ENCODE measurements around the gene BRICD5. TPM values are rescaled to one million over a fixed set of nuclear protein-coding genes. Genes with fewer than 3 reads are reported as not detected.
"Not testable (repeated sequence)": the region's sequence is repeated elsewhere in the genome, so short reads cannot be mapped to it uniquely, and the experiment has no call there.

BRICD5 gene
- total RNA-seq, 1 donor from 2014 or later, result 7.2 TPM

DNA sequence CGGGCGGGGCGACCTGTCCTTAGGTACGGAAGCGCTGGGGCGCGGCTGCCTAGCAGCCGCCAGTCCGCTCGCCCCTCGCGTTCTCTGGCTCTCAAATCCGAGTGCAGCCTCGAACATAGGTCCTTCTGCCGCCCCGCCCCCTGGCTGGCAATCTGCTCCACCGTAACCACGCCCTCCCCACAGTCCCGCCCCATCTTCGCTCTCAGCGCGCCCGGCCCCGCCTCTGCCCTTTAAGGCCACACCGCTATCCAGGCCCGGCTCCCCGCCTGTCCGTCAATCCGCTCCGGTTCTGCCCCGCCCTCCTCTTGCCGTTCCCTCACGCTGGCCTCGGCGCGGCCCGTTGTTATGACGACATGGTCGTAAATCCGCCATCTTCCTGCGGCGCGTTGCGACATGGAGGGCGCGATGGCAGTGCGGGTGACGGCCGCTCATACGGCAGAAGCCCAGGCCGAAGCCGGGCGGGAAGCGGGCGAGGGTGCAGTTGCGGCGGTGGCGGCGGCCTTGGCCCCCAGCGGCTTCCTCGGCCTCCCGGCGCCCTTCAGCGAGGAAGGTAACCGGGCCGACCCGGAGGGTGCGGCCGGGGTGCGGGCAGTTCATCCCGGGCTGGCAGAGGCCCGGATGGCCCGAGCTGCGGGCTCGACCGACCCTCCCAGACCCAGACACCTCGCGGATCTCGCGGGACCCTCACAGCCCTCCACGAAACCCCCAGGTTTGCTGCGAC is 12.7 kb upstream of the BRICD5 start, which contains the start of gene E4F1:
Gene E4F1, plus strand, starts transcription at position 371 of the 721 bp plus-strand sequence. Its CDS starts 23 bp downstream, at position 394.
- DNase-seq (ENCODE audit: low read depth), result peak; percentile 100

DNA sequence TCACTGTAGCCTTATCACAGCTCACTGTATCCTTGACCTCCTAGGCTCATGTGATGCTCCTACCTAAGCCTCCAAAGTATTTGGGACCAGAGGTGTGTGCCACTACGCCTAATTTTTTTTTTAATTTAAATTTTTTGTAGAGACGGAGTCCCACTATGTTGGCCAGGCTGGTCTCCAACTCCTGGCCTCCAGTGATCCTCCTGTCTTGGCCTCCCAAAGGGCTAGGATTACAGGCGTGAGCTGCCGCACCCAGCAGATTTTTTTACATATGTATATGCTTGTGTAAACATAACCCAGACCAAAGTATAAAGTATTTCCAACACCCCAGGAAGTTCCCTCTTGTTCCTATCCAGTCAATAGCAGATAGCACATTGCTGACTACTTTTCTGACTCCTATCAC is 5.7 kb upstream of the BRICD5 start:
- DNase-seq (ENCODE audit: low read depth), result no peak

DNA sequence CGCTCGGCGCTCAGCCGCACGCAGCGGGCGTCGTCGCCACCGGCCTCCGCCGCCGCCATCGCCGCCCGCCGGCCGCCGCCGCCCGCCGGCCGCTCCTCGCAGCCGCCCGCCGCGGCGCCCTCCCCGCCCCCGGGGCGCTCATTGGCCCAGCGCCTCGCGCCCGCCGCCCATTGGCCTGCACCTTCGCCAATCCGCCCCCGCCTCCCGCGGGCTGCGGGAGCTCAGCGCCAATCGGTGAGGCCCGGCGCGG is 4.0 kb upstream of the BRICD5 start, which contains the start of gene PGP:
Gene PGP, minus strand, starts transcription at position 122 of the 250 bp plus-strand sequence. Its CDS starts 63 bp downstream, at position 59.
- DNase-seq (ENCODE audit: low read depth), result no peak

DNA sequence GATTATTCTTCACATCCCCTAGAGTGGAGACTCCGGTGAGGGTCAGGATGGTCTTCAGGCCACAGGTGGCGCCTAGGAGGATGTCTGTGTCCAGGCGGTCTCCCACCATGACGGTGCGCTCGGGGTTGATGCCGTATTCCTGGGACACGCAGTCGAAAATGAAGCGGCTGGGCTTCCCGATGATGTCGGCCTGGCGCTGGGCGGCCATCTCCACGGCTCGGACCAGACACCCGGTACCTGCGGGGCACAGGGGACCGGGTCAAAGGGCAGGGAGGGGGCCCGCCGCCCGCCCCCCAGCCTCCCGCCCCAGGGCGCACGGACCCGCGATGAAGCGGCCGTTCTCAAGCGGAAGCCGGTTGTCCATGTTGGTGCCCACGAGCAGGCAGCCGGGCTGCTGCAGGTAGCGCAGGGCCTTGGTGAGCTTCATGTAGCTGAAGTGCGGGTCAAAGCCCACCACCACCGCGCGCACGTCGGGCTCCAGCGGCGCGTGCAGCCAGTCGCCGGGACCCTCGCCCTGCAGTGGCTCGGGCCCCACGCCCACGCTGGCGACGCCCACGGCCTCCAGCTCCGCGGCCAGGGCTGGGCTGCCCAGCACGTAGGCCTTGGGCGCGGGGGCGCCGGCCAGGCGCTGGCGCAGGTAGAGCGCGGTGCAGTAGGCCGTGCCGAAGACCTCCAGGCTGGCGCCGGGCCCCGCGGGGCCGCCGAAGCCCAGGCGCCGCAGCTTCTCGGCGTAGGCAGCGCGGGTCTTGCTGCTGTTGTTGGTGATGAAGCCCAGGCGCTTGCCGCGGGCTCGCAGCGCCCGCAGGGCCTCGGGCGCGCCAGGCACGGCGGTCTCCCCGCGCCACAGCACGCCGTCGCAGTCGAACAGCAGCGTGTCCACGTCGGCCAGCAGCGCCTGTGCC is 3.4 kb upstream of the BRICD5 start:
- no peak for DNase-seq (ENCODE audit: low read depth)

DNA sequence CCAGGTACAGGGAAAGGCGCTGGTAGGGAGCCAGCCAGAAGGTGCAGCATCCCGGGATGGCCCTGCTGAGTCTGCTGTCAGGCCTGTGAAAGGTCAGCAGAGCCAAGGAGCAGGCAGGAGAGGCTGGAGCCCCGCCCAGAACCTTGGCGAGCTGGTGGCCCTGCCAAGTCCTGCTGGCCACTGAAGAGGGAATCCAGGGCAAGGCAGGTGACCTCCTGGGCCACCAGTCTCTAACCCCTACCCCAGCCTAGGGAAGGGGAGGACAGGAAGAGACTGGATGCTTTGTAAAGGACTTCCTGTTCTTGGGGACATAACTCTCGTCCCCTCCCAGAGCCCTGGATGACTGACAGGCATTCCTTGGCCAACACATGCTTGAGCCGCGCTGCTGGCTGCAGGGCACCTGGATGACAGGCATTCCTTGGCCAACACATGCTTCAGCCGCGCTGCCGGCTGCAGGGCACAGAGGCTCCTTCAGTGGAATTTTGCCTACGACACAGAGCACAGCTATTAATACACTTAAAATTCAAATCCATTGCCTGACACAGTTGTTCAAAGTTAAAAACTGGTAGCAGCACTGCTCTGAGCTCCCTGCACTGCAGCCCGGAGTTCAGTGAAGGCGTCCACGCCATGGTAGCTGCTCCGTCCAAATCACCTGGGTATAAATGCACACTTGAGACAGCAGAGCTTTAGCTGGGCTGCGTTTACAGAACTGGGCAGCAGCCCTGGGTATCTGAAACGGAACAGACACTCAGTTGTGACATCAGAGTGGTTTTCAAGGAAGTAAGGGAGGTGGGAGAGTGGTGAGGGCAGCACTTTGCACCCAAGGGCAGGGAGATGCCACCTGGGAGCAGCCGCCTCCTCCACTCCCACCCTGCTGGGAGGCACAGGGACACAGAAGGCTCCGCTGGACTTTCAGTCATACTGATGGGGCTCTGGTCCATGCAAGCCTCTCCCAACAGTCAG is 2.0 kb upstream of the BRICD5 start:
- DNase-seq (ENCODE audit: low read depth), result peak; percentile 85

DNA sequence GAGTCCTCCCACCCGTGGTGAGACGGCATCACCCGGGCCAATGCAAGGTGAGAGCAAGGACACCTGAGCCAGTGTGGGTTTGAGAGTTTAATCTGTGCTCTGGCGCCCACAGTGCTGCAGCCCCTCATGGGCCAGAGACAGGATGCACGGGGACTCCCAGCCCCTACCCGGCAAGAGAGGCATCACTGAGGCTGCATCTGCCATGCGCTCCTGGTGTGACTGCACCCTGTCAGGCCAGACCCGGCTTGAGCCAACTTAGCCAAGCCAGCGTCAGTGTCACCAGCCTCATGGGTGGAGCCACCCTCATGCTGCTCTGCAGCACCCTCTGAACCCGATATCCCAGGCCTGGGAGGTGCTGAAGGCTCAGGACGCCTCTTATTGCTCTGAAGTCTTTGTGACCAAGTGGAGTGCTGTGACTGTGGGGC is 1.3 kb upstream of the BRICD5 start:
- DNase-seq (ENCODE audit: low read depth), result no peak

DNA sequence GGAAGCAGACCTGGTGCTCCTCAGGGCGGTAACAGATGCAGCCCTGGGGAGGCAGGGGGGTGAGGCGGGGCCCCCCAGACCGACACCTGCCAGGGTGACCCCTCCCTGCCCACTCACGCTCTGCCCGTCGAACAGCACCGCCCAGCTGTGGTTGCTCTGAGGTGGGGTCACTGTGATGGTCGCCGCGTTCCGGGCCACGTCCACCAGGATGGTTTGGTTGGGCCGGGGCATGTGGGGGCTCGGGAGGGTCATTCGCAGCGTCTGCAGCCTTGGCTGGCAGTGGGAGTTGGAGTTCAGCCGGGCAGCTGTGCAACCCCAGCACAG is 692 bp downstream of the BRICD5 start:
- DNase-seq (ENCODE audit: low read depth), result no peak

DNA sequence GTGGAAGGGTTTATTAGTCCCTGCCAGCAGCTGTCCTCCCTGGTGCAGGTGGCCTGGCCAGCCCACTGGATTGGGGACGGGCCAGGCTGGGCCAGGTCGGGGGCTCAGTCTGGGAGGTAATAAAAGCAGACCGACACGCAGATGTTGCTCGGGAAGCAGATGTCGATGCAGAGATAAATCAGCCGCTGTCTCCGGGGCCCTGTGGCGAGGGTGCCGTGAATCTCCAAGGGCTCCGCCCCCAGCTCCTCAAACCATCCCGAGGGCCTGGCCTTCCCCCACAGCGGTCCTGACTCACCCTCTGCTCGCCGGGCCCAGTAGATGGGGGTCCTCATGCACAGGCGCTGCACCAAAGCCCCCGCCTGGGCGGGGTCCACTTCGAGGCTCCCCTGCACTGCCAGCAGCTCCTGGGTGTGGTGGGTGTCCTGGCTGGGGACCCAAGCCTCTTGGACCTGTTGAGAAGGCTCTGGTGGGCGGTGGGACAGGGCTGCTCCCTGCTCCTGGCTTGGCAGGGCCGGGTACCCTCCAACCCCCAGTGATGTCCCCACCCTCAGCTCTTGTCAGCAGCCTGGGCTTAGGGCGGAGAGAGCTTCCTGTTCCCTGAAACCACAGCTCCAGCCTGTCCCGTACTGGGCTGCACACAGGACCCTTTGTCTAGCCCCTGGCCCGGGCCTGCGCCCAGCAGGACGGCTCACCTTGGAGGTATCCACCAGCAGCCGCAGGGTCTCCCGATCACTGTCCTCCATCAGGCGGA is 1.2 kb downstream of the BRICD5 start:
- DNase-seq (ENCODE audit: low read depth), result no peak

DNA sequence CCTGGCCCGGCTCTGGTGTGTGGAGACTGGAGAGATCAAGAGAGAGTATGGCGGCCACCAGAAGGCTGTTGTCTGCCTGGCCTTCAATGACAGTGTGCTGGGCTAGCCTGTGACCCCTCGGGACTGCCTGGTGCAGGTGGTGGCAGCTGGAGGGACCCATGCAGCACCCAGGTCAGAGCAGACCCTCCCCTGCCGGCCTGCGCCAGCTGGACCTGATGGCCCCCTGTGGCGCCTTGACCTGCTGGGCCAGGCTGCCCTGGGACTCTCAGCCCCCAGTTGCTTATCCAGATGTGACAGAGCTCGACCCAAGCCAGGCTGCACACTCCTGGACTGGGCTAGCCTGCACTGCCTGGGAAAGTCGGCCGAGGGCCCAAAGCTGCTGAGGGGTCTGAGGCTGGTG is 1.9 kb downstream of the BRICD5 start:
- DNase-seq (ENCODE audit: low read depth), result no peak

DNA sequence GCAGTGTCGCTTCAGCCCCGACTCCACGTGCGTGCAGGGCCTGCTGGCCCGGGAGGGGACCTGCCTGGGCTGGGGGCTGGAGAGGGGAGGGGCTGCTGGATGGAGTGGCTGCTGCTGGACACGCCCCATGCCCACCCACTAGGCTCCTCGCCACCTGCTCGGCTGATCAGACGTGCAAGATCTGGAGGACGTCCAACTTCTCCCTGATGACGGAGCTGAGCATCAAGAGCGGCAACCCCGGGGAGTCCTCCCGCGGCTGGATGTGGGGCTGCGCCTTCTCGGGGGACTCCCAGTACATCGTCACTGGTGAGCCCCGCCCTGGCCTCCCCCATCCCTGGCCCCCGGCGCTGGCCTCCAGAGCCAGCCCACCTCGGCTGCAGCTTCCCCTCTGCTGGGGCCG is 2.4 kb downstream of the BRICD5 start:
- DNase-seq (ENCODE audit: low read depth), result no peak

DNA sequence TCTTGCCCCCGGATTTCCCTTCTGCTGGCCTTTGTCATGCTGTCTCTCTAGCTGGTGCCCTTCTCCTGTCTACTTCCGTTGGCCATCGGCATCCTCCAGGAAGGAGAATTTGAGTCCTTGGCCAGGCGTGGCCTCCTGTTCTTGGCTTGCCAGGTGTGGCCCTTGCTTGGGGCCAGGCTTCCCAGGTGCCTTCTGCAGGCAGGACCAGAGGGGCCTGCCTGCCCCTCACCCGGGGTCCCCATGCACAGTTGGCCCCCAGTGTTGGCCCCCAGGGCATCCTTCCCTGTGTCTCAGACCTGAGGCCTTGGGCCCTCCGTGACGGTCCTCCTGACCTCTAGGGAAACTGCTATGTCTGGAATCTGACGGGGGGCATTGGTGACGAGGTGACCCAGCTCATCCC is 2.8 kb downstream of the BRICD5 start:
- DNase-seq (ENCODE audit: low read depth), result no peak

DNA sequence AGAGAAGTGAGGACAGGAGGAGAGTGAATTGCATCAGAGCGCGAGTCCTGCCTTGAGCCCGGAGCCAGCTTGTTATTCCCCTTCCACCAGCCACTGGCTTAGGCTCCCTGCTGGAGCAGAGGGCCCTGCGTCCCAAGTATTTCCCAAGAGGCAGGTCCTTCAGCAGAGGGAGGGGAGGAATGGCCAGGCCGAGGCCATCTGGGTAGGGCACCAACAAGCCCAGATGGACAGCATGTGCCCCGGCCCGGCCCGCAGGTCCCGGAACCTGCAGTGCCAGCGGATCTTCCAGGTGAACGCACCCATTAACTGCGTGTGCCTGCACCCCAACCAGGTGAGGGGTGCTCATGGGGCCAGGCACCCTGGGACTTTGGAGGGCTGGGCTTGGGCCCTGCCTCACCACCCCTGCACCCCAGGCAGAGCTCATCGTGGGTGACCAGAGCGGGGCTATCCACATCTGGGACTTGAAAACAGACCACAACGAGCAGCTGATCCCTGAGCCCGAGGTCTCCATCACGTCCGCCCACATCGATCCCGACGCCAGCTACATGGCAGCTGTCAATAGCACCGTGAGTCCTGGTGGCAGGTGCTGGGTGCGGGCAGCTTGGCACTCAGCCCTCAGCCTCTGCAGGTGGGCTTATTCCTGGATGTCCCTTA is 3.8 kb downstream of the BRICD5 start:
- DNase-seq (ENCODE audit: low read depth), result no peak

DNA sequence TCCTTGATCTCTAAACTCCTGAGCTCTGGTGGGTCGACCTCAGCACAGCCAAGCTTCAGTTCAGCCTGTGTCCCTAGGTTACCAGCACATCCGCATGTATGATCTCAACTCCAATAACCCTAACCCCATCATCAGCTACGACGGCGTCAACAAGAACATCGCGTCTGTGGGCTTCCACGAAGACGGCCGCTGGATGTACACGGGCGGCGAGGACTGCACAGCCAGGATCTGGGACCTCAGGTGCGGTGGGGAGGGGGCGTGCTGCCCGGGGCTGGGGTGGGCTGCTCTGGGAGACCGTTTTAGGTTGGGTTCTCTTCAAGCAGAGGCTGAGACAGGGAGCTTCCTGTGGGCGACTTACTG is 4.3 kb downstream of the BRICD5 start:
- DNase-seq (ENCODE audit: low read depth), result no peak

DNA sequence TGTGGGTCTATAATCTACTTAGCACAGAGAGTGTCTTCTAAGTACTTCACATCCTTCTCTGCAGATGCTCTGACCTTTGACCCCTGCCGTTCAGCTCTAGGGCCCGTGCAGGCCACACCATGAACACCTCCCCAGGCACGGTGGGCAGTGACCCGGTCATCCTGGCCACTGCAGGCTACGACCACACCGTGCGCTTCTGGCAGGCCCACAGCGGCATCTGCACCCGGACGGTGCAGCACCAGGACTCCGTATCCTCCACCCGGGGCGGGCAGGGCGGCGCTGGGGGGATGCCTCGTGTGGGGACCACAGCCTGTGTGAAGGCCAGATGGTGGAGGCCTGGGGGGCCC is 4.7 kb downstream of the BRICD5 start:
- DNase-seq (ENCODE audit: low read depth), result no peak

DNA sequence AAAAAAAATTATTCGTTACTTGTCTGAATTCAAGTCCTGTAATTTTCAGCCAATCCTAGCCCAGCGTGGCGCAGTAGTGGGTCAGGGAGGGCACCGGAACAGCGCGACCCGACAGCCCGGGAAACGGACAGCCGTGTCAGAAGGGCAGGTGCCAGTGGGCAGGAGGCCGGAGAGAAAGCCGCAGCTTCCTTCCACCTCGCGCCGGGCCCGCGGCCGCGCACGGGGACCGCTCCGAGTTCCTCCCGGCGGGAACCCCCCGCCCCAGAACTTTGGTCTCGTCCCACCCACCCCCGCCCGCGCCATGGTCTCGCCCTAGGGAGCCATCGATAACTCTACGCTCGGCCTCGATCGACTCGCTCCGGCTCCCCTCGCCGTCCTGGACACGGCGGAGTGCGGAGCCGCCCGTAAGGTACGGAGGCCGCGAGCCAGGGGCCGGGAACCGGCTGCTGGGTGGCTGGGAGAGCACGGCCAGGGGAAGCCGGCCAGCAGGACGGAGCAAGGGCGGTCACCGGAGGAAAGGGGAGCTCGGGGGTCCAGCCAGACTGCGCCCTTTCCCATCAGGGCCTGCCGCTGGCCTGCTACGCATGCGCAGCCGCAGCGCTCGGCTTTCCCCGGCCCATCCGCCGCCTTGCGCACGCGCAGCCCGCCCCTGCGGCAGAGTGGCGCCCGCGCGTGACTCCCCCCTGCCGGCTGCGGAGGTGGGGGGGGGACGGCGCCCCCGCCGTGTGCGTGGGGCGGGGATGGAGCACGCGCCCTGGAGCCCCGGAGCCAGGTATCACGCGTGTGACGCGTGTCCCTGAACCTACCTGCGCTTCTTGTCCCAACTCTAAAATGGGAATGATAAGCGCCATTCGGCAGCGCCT is 5.3 kb downstream of the BRICD5 start, which contains the start of gene MLST8:
Gene MLST8, plus strand, starts transcription at position 351 of the 863 bp plus-strand sequence. CDS start 632 bp downstream, outside the sequence.
- DNase-seq (ENCODE audit: low read depth), result peak; percentile 84

DNA sequence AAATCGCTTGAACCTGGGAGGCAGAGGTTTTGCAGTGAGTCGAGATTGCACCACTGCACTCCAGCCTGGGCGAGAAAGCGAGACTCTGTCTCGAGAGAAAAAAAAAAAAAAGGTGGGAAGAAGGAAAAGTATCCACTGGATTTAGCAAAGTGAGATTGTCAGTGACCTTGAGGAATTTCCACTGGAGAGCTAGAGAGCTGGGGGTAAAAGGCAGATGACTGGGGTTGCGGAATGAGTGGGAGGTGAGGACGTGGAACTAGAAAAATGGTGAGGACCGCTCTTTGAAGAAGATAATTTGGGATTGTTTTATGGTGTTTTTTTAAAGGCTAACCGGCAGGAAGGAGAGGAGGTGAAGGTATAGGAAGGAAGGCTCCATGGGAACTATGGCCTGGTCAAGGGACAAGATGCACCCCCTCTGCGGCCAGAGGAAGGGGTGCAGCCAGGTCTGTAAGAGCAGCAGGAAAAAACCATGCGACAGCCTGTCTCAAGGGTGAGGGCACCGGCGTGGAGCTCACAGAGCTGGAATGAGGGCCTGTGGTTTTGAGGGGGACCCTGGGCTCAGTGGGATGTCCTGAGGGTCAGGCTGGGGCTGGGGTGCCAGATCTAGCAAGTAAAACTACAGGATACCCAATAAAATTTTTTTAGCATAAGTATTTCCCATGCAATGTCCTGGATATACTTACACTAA is 6.1 kb downstream of the BRICD5 start:
- DNase-seq (ENCODE audit: low read depth), result no peak

DNA sequence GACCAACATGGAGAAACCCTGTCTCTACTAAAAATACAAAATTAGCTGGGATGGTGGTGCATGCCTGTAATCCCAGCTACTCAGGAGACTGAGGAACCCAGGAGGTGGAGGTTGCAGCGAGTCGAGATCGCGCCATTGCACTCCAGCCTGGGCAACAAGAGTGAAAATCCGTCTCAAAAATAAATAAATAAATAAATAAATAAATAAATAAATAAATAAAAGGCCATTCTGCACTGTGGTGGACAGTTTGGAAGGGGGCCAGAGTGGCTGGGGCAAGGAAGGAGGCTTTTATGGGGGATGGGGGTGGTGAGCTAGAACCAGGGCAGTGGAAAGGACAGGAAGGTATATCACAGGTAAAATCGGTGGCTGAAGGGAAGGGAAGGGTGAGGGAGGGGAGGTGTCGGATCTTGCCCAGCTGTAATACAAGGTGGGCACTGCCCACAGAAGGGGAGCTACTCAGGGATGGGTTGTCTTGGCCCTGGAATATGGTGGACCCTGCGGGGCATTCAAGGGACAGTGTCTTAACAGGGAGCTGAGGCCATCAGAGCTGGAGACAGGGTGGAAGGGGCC is 7.5 kb downstream of the BRICD5 start:
- DNase-seq (ENCODE audit: low read depth), result not testable (repeated sequence)

DNA sequence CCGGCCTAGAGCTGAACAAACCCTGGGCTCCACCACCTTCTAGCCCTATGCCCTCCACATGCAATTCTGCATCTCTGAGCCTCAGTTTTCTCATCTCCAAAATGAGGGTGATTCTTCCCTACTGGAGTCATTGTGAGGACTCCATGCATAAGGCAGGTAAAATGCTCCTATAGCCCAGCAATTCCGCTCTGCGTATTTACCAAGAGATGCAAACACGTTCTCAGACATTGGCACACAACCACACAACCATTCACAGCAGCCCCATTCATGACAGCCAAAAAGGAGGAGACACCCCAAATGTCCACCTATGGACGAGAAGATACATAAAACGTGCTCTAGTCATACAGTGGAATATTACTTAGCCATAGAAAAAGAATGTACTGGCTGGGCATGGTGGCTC is 10.3 kb downstream of the BRICD5 start:
- DNase-seq (ENCODE audit: low read depth), result no peak
